Astrocyte of the spinal cord (primary cell): ENCODE measurements around the gene MYOG.
A peak's percentile ranks its signal among the peaks of the same experiment; 100 is the strongest.

Source experiments
- DNase-seq: peaks from one replicate; pipeline ENCODE4 v3.0.0; 2011; ENCODE audit warnings: low read depth, low spot score
- H3K4me3 ChIP-seq: 2 replicates; pipeline ENCODE4 v1.5.1; 2011; ENCODE audit warnings: low read depth, mild to moderate bottlenecking, low read length, moderate library complexity
- CTCF ChIP-seq: IDR thresholded peaks from 2 replicates; pipeline ENCODE4 v1.5.1; 2012; ENCODE audit warnings: low read depth, mild to moderate bottlenecking, low read length, inconsistent platforms
- in situ Hi-C: cut with HindIII; loops from 2 replicates; pipeline ENCODE4 v1.10.0; 2017; ENCODE audit warnings: low sequenced_read_pairs

Gene MYOG

DNA sequence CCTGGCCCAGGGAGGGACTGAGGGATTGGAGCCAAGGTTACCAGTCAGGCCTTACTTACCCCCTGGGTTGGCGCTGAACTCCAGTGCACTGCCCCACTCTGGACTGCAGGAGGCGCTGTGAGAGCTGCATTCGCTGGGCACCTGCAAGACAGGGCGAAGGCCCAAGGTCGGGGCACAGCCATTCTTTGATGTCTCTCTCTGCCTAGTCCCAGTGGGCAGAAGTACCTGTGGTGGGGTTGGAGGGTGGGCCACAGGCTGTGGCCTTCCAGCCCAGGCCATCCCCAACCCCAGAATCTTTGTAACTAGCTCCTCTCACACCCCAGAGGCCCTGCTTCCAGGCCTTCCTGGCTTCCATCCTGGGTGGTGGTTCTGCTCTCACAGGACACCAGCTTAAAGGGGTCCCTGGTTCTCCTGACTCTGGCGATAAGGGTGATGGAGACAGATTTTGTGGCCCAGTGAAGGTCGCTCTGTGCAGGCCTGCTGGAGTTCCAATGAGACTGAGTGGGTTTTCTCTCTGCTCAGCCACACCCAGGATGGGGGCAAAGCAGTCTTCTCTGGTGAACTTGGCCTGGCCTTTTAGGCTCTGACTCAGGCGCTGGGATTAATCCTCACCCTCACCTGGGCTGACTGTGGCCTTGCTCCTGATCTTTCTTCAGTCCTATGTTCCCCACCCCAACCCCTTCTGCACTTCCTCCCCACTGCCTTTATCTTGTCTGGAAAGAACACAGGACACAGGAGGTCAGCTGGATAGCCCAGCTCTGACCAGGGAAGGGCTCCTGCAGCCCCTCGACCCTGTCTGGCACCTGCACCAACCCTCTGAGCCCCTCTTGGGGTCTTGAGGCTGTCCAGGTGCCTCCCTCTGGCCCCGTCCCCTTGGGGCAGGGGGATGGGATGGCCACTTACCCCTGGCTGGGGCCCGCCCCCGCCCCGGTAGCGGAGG is 954 bp downstream of the MYOG start:
- in situ Hi-C loops, result no loop called here
- no peak overlapping the region for H3K4me3 ChIP-seq
- DNase-seq, result no peak

GRCh38 chr1:203083463-203083921 is 2.3 kb downstream of the MYOG start:
- H3K4me3 ChIP-seq, result no peak overlapping the region
- no peak for DNase-seq
- no peak for TF ChIP-seq CTCF
- in situ Hi-C loops, result no loop called here

More for the DNA sequence above, 954 bp downstream of the MYOG start:
- peak; percentile 42 for TF ChIP-seq CTCF

- no peak for DNase-seq
Observed at GRCh38 chr1:203082571-203083462, 3.0 kb downstream of the MYOG start.

GRCh38 chr1:203082231-203082505 is 3.6 kb downstream of the MYOG start:
- in situ Hi-C loops, result no loop called here
- no peak for TF ChIP-seq CTCF
- no peak for DNase-seq
- H3K4me3 ChIP-seq, result no peak overlapping the region

More at GRCh38 chr1:203082571-203083462, 3.0 kb downstream of the MYOG start:
- no peak overlapping the region for H3K4me3 ChIP-seq
- TF ChIP-seq CTCF, result no peak
- in situ Hi-C loops, result no loop called here

GRCh38 chr1:203081465-203082230 is 4.2 kb downstream of the MYOG start:
- in situ Hi-C loops, result no loop called here
- no peak overlapping the region for H3K4me3 ChIP-seq
- no peak for TF ChIP-seq CTCF
- DNase-seq, result no peak

DNA sequence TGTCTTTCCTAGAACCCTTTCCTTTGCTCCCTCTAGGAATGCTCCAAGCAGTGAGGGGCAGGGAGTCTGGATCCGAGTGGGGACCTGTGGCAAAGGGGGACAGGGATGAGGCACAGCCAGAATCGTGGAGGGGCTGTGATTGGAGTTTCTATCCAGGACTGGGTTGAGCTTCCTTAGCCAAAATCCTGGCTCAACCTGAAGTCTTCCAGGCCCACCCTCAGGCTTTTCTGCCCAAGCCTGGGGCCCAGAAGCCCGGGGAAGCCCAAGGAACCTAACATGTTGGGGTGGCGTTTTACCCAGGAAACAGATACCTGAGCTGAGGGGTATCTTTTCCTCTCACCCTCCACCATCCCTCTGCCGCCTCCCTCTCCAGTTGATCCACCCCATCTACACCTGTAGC is 5.4 kb downstream of the MYOG start:
- no peak for DNase-seq
- TF ChIP-seq CTCF, result no peak
- no peak overlapping the region for H3K4me3 ChIP-seq
- in situ Hi-C loops, result no loop called here
